Activated T-cell treated with anti-CD3 and anti-CD28 coated beads, Interleukin-2, amount 50 U/mL, for 72 hours (primary cell): ENCODE data around the gene SMIM33. TPM values are rescaled to one million over a fixed set of nuclear protein-coding genes. Genes with fewer than 3 reads are reported as not detected.
A peak's percentile ranks its signal among the peaks of the same experiment; 100 is the strongest.
"Not testable (repeated sequence)": the region's sequence is repeated elsewhere in the genome, so short reads cannot be mapped to it uniquely, and the experiment has no call there.

Source experiments
- ATAC-seq, 2 donors: fragments of 150-1000 bp; cut with Tn5 transposase; replicated peaks in 1 of 2; 2 replicates each; pipeline ENCODE4 v1.10.0; 2021; ENCODE audit warnings: moderate library complexity in 2 of 2, mild to moderate bottlenecking in 1 of 2
- DNase-seq, 2 donors: peaks; one replicate each; pipeline ENCODE4 v3.0.0; 2021 to 2022; ENCODE audit warnings: mixed read lengths in 1 of 2
- H3K27ac Mint-ChIP-seq: one replicate; pipeline ENCODE4 v1.8.0; 2022; ENCODE audit warnings: mild to moderate bottlenecking, moderate library complexity, mixed read lengths
- H3K27me3 Mint-ChIP-seq: one replicate; pipeline ENCODE4 v1.8.0; 2022; ENCODE audit warnings: low read depth, mixed read lengths
- H3K36me3 Mint-ChIP-seq, 2 donors: one replicate each; pipeline ENCODE4 v1.8.0; 2022; ENCODE audit warnings: mixed read lengths in 2 of 2, mild to moderate bottlenecking in 1 of 2; ENCODE audit not compliant: insufficient read depth in 2 of 2
- H3K4me1 Mint-ChIP-seq: one replicate; pipeline ENCODE4 v1.8.0; 2022; ENCODE audit warnings: low read depth, mixed read lengths
- H3K4me3 Mint-ChIP-seq, 2 donors: one replicate each; pipeline ENCODE4 v1.8.0; 2022; ENCODE audit warnings: mild to moderate bottlenecking in 2 of 2, mixed read lengths in 2 of 2, moderate library complexity in 2 of 2
- H3K9me3 Mint-ChIP-seq, 2 donors: one replicate each; pipeline ENCODE4 v1.8.0; 2022; ENCODE audit warnings: mixed read lengths in 2 of 2
- total RNA-seq, 2 donors: library from RNA; stranded (reverse); gene quantifications; one replicate each; pipeline ENCODE4 v1.2.3, GENCODE V29; 2022

The SMIM33 gene
- total RNA-seq, 2 donors from 2014 or later = 0.22 to 0.35 TPM

DNA sequence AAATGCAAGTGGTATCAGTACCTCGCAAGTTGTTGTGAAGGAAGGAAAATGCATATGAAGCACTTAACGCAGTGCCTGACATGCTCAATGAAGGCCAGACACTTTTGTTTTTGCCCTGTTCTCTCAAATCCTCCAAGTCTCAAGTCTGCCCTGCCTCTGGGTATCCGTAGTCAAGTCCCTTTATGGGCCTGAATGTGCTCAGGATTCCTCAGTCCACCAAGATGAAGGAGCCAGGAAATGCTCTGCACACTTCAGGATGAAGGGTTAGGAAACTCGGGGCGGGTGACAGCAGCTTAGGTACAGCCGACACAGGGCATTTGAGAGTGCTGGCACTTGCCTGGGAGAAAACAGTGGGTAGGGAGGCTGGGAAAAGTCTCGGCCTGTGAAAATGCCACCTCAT, 9.6 kb upstream of the SMIM33 start:
- no peak overlapping the region for H3K4me3 Mint-ChIP-seq
- no peak overlapping the region for H3K27ac Mint-ChIP-seq

DNA sequence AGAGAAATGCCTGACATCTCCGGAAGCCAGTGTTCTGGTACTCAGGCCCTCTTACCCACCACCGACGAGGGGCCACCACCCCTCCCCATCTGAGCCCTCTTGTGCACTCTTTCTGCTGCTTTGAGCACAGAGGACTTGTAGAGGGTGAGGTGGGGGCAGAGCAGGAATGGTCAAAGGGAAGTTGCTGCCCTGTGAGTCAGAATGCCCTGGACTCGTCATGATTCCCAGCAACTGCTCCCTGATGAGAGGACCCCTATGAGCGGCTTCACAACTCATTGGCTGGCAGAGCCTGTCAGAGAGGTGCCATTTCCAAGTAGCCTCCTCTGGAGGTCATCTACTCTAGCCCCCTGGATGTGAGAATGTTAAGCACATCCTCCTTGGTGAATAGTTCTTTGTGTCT, 9.1 kb upstream of the SMIM33 start:
- no peaks in the 10 kb centered on the region for H3K9me3 Mint-ChIP-seq
- H3K27ac Mint-ChIP-seq = no peak overlapping the region
- H3K4me3 Mint-ChIP-seq = no peak overlapping the region
- no peaks in the 10 kb centered on the region for H3K36me3 Mint-ChIP-seq
- no peaks in the 10 kb centered on the region for H3K27me3 Mint-ChIP-seq
- ATAC-seq = no peak
- peaks cover 50% of the 10 kb centered on the region for H3K4me1 Mint-ChIP-seq
- no peak for DNase-seq

More for the DNA sequence above, 9.6 kb upstream of the SMIM33 start:
- Mint-ChIP-seq H3K9me3 (no peaks in the 10 kb centered on the region), H3K4me1 (peaks cover 56% of the 10 kb centered on the region), H3K27me3 (no peaks in the 10 kb centered on the region), H3K36me3 (no peaks in the 10 kb centered on the region)
- DNase-seq (no peak), ATAC-seq (no peak)

DNA sequence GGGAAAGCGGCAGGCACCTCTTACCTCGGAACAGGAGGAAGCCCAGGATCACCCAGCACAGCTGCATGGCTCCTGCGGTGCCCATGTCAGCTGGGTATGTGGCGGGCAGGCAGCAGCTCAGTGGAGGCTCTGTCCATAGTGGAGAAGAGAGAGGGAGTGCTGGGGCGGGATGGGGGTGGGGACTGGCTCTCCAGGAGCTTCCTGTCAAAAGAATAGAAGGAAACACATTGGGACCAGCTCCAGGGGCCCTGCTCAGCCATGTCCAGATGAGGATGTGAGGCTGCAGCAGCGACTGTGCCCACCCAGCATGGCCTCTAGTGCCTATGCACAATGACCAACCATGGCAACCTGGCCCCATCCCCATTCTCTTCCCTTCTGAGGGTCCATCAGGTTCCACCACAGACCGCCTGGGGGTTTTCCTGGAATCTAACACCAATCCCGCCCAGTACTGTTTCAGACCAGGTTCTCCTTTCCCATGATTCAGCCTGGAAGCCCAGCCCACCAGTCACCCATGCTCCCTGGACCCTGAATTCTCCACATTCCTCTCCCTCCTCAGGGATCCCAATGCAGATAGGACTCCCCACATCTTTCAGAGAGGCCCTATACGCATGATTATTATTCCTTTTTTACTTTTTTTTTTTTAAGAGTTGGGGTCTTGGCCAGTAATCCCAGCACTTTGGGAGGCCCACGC, 8.1 kb upstream of the SMIM33 start, which contains the start of gene ECSCR:
Gene ECSCR (minus strand): TSS at position 158 of the 691 bp plus-strand sequence. CDS start 73 bp downstream, at position 85.
- no peak for ATAC-seq
- no peak for DNase-seq
- H3K9me3 Mint-ChIP-seq = no peaks in the 10 kb centered on the region
- H3K27ac Mint-ChIP-seq = no peak within 1 kb of the TSS
- no peaks in the 10 kb centered on the region for H3K27me3 Mint-ChIP-seq
- no peaks in the 10 kb centered on the region for H3K36me3 Mint-ChIP-seq
- H3K4me3 Mint-ChIP-seq = no peak within 1 kb of the TSS
- peaks cover 40% of the 10 kb centered on the region for H3K4me1 Mint-ChIP-seq

DNA sequence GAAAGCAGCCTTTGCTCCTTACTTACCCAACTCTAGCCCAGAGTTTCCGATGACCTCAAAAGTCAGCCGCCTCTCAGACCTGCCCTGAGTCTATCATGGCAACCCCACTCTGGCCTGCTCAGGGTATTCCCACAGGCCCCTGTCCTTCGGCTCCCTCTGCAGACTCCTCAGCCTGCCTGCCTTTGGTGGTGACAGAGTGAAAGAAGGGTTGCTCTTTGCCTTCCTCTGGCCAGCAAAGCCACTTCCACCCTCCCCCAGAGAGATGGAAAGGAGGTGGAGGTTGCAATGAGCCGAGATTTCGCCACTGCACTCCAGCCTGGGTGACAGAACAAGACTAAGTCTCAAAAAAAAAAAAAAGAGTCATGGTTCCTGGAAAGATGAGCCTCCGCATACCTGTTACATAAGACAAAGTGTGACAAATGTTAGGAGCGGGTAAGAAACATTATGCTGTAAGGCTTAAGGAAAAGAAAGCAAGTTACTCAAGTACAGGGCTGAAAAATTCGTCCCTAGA, 2.3 kb upstream of the SMIM33 start:
- H3K36me3 Mint-ChIP-seq = no peaks in the 10 kb centered on the region
- peak; percentile 52 to 55 for ATAC-seq
- H3K9me3 Mint-ChIP-seq = no peaks in the 10 kb centered on the region
- DNase-seq = no peak
- H3K27me3 Mint-ChIP-seq = no peaks in the 10 kb centered on the region
- peak overlapping the region; percentile 67 for H3K27ac Mint-ChIP-seq
- peak overlapping the region in 1 of 2 donors; percentile 47 for H3K4me3 Mint-ChIP-seq
- H3K4me1 Mint-ChIP-seq = peaks cover 50% of the 10 kb centered on the region

DNA sequence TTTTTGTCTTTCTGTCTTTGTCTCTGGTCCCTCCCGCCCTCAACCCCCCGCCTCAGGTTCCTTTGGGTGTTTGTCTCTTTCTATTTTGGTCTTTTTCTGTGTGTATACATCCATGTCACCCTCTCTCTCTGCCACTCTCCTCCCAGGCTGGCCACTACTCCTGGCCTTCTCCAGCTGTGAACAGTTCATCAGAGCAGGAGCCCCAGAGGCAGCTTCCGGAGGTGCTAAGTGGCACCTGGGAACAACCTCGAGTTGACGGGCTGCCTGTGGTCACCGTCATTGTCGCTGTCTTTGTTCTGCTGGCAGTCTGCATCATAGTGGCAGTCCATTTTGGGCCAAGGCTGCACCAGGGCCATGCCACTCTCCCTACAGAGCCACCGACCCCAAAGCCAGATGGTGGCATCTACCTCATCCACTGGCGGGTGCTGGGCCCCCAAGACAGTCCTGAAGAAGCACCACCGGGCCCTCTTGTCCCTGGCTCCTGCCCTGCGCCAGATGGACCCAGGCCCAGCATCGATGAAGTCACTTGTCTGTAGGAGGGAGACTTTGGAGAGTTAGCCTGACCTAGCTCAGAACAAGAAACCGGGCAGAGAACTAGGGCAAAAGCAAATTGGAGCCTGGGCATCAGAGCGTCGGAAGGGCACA, 1.7 kb downstream of the SMIM33 start:
- Mint-ChIP-seq H3K36me3 (peaks cover 5 to 6% of the 10 kb centered on the region in 2 donors), H3K4me1 (peaks cover 79% of the 10 kb centered on the region), H3K27me3 (no peaks in the 10 kb centered on the region), H3K9me3 (no peaks in the 10 kb centered on the region), H3K27ac (peak overlapping the region; percentile 64), H3K4me3 (peak overlapping the region; percentile 58 to 71)
- ATAC-seq (peak in 1 of 2 donors; percentile 2), DNase-seq (no peak)

DNA sequence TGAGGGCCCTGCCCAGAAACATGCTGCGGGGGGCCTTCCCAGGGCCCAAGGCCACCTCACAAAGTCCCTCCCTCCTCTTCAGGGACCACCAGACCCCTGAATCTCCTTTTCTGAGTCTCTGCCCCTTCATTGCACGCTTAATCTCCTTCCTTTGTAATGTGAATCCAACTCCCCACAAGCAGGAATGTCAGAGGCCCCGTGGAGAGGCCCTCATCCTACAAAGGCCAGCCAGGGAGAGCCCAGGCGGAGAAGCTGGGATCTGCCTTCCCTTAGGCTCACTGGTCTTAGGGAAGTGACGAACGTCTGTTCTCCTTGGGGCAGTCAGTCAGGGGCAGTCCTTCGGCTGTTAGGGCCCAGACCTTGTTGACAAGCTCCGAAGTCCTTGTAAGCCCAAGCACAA, 2.3 kb downstream of the SMIM33 start:
- Mint-ChIP-seq H3K4me1 (peaks cover 85% of the 10 kb centered on the region), H3K36me3 (peaks cover 5 to 8% of the 10 kb centered on the region in 2 donors), H3K4me3 (no peak overlapping the region), H3K27ac (no peak overlapping the region), H3K9me3 (no peaks in the 10 kb centered on the region), H3K27me3 (no peaks in the 10 kb centered on the region)
- no peak for DNase-seq
- ATAC-seq = no peak

DNA sequence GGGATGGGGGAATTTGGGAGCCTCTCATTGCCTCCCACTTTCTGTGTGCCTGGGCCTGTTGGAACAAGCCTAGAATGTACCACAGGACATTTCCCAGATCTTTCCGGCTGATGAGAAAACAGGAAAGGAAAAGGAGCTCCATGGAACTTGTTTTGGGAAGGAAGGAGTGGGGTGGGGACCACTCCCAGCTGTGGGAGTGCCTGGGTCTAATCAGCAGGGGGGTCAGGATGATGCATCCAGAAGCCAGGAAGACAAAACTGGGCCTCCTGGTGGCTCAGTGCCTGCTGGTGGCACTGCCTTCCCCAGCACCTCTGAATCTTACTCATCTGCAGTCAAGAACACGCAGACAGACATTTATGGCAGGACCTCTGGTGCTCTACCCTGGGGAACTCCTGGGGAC, 2.8 kb downstream of the SMIM33 start:
- ATAC-seq = peak in 1 of 2 donors; percentile 10

DNA sequence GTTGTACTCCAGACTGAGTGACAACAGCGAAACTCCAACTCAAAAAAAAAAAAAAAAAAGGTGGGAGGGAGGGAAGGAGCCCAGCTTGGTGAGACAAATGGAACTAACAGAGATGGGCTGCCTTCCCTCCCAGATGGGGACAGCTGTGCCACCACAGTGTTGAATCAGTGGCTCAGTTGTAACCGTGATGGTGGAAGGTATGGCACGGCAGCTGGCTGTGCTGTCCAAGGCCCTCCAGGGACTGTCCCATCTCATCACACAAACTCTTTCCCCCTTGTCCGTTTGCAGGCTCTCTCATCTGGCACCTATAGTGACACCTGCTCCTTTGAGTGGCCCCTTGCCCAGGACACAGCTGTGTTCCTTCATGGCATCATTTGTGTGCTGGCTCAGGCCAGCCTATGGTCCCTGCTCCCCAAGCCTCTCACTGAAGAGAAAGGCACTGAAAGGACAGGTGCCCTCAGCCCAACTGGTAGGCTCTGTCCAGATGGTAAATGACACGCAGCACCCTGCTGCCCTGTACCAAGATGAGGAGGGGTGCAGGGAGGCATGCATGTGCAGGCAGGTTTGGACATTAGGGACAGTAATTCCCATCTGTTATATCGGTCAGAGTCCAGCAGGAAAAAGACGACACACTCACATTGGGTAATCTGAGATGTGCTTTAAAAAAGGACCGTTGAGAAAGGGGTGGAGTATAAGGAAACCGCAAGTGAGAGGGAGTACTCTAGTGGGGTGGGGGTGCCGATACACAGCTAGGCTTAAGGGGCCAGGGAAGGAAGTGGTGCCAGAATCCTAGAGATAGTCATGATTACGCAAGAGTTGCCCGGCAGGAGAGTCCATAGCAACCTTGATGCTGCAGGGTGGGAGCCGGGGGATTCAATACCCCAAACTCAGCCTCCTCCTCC, 4.3 kb downstream of the SMIM33 start:
- peak; percentile 26 to 33 for ATAC-seq
- Mint-ChIP-seq H3K27ac (peak overlapping the region; percentile 71), H3K9me3 (no peaks in the 10 kb centered on the region), H3K36me3 (peaks cover 13 to 14% of the 10 kb centered on the region in 2 donors), H3K4me1 (peaks cover 81% of the 10 kb centered on the region), H3K27me3 (no peaks in the 10 kb centered on the region), H3K4me3 (peak overlapping the region in 1 of 2 donors; percentile 11)
- DNase-seq = no peak

More for the DNA sequence above, 2.8 kb downstream of the SMIM33 start:
- no peaks in the 10 kb centered on the region for H3K27me3 Mint-ChIP-seq
- no peak for DNase-seq
- peak overlapping the region in 1 of 2 donors; percentile 10 for H3K4me3 Mint-ChIP-seq
- peaks cover 7 to 9% of the 10 kb centered on the region in 2 donors for H3K36me3 Mint-ChIP-seq
- no peaks in the 10 kb centered on the region for H3K9me3 Mint-ChIP-seq
- H3K27ac Mint-ChIP-seq = peak overlapping the region; percentile 52
- H3K4me1 Mint-ChIP-seq = peaks cover 85% of the 10 kb centered on the region

DNA sequence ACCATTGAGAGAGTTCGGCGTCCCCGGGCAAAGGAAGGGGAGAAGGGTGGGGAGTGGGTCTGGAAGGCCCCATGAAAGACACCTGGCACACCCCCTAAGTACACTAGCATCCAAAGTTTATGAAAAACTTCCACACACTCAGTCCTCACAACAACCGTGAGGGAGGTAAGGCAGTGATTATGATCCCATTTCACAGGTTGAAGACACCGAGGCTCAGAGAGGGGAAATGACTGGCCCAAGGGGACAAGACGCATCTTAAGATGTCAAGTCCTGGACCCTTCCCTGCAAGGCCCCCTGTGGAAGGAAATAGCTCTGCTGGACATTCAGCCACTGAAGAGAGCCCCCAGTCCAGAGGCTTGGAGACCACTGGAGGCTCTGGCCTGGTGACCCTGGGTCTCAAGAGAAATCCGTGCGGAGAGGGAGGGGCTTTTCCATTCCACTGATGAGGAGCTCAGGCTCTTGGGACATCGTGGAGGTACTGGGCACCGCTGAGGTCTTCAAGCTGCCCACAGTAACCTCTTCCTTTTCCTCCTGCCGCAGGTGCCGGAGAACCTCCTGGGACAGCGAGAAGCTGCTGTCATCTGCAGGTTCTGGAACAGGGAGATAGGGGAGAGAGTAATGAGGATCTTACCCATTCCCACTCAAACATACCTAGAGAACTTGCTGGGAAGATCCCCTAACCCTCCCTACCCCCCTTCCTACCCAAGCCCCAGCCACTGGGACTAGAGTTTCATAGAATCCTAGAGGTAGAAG, 5.2 kb downstream of the SMIM33 start:
- no peaks in the 10 kb centered on the region for H3K9me3 Mint-ChIP-seq
- H3K27me3 Mint-ChIP-seq = no peaks in the 10 kb centered on the region
- DNase-seq (no peak), ATAC-seq (no peak)
- no peak overlapping the region for H3K27ac Mint-ChIP-seq
- H3K4me3 Mint-ChIP-seq = peak overlapping the region in 1 of 2 donors; percentile 11
- H3K4me1 Mint-ChIP-seq = peaks cover 80% of the 10 kb centered on the region
- peaks cover 19% of the 10 kb centered on the region in 2 donors for H3K36me3 Mint-ChIP-seq

DNA sequence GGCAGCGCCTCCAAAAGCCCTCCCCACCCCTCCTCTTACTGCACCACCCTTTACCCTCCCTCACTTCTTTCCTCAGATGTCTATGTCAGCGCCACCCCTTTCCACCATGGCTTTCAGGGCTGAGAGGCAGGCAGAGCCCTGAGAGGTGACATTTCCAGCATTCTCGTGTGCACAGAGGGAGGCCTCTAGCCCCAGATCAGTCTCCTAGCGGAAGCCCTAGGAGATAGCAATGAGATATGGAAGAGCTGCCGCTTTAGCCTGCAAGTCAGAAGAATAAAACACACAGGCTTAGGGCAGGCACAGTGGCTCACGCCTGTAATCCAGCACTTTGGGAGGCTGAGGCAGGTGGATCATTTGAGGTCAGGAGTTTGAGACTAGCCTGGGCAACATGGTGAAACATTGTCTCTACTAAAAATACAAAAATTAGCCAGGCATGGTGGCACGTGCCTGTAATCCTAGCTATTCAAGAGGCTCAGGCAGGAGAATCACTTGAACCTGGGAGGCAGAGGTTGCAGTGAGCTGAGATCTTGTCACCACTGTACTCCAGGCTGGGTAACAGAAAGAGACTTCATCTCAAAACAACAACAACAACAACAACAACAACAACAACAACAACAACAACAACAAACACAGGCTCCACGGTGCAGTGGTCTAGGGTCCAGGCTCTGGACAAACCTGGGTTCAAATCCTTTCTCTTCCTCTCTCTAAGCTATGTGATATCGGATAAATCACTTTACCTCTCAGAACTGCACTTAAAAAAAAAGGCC, 8.0 kb downstream of the SMIM33 start:
- peaks cover 19 to 26% of the 10 kb centered on the region in 2 donors for H3K36me3 Mint-ChIP-seq
- not testable (repeated sequence) for ATAC-seq, H3K9me3 Mint-ChIP-seq, H3K27me3 Mint-ChIP-seq, DNase-seq
- peak overlapping the region; percentile 37 to 57 for H3K4me3 Mint-ChIP-seq
- H3K27ac Mint-ChIP-seq = peak overlapping the region; percentile 82
- peaks cover 72% of the 10 kb centered on the region for H3K4me1 Mint-ChIP-seq

DNA sequence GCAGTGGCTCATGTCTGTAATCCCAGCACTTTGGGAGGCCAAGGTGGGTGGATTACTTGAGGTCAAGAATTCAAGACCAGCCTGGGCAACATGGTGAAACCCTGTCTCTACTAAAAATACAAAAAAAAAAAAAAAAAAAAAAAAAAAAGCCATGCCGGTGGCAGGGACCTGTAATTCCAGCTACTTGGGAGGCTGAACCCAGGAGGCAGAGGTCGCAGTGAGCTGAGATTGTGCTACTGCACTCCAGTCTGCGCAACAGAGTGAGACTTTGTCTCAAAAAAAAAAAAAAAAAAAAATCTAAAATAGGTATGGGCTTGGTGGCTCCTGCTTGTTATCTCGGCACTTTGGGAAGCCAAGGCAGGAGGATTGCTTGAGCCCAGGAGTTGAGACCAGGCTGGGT, 8.9 kb downstream of the SMIM33 start:
- Mint-ChIP-seq H3K4me1 (peaks cover 64% of the 10 kb centered on the region), H3K36me3 (peaks cover 19 to 26% of the 10 kb centered on the region in 2 donors), H3K4me3 (peak overlapping the region in 1 of 2 donors; percentile 57)
- ATAC-seq, H3K9me3 Mint-ChIP-seq, DNase-seq, H3K27me3 Mint-ChIP-seq, H3K27ac Mint-ChIP-seq: not testable (repeated sequence)
